Testis (tissue), 5 donors: ENCODE measurements around the gene PTPDC1. TPM values are rescaled to one million over a fixed set of nuclear protein-coding genes. Genes with fewer than 3 reads are reported as not detected.

ENCODE experiments used
- DNase-seq: peaks from one replicate; pipeline ENCODE4 v3.0.0-alpha.2; 2019
- H3K27ac ChIP-seq, 2 donors: fragments of 200-600 bp; sonication (generic); one replicate each; pipeline ENCODE4 v1.5.1; 2019
- H3K27me3 ChIP-seq: fragments of 200-600 bp; sonication (generic); one replicate; pipeline ENCODE4 v1.5.1; 2019
- H3K36me3 ChIP-seq: fragments of 200-600 bp; sonication (generic); one replicate; pipeline ENCODE4 v1.5.1; 2017; ENCODE audit warnings: low read depth; ENCODE audit errors: missing control alignments
- H3K4me1 ChIP-seq: fragments of 200-600 bp; sonication (generic); one replicate; pipeline ENCODE4 v1.5.1; 2019
- H3K4me3 ChIP-seq, 2 donors: fragments of 200-600 bp; sonication (generic); one replicate each; pipeline ENCODE4 v1.5.1; 2017 to 2019
- H3K9me3 ChIP-seq: fragments of 200-600 bp; sonication (generic); one replicate; pipeline ENCODE4 v1.5.1; 2017
- POLR2A ChIP-seq: fragments of 450-650 bp; IDR thresholded peaks from one replicate; pipeline ENCODE4 v1.6.1; 2017; ENCODE audit warnings: antibody characterized with exemption, mild to moderate bottlenecking, moderate library complexity
- WGBS, 2 donors: methylation state at CpG; one replicate each; pipeline ENCODE4 v1.1.5; 2018; 5-methylcytosine and 5-hydroxymethylcytosine counted together
- intact Hi-C: fragments of 100-400 bp; cut with DNase I; formaldehyde crosslinking; loops from one replicate; pipeline ENCODE4 v1.15.1; 2023; ENCODE audit warnings: low total_unique reads
- long read RNA-seq, 2 donors: transcript quantifications; one replicate each; lab custom pipeline, GENCODE V29; 2026
- polyA plus RNA-seq: library from polyadenylated mRNA; stranded (reverse); fragments of 350-450 nt; fragmentation: Illumina TruSeq; extraction: RNeasy Lipid Tissue Mini Kit (QIAGEN cat#74804); gene quantifications from one replicate; pipeline ENCODE4 v1.2.3, GENCODE V29; 2014; ENCODE audit warnings: low read depth, low replicate concordance; ENCODE audit not compliant: insufficient read depth
- total RNA-seq, 2 donors: library from RNA; depleted of rRNA; stranded (reverse); fragments of >200 nt; gene quantifications; one replicate each; pipeline ENCODE4 v1.2.3, GENCODE V29; 2016
- TF ChIP-seq, protein P1 (sequence below), 3 experiments: fragments of 450-650 bp in 2 of 3; fragments of 200-600 bp in 1 of 3; sonication (generic) in 1 of 3; IDR thresholded peaks; one replicate each; pipeline ENCODE4 v1.5.1; 2016 to 2019; ENCODE audit warnings: antibody characterized with exemption in 3 of 3, mild to moderate bottlenecking in 2 of 3, moderate library complexity in 1 of 3

Gene PTPDC1, protein sequence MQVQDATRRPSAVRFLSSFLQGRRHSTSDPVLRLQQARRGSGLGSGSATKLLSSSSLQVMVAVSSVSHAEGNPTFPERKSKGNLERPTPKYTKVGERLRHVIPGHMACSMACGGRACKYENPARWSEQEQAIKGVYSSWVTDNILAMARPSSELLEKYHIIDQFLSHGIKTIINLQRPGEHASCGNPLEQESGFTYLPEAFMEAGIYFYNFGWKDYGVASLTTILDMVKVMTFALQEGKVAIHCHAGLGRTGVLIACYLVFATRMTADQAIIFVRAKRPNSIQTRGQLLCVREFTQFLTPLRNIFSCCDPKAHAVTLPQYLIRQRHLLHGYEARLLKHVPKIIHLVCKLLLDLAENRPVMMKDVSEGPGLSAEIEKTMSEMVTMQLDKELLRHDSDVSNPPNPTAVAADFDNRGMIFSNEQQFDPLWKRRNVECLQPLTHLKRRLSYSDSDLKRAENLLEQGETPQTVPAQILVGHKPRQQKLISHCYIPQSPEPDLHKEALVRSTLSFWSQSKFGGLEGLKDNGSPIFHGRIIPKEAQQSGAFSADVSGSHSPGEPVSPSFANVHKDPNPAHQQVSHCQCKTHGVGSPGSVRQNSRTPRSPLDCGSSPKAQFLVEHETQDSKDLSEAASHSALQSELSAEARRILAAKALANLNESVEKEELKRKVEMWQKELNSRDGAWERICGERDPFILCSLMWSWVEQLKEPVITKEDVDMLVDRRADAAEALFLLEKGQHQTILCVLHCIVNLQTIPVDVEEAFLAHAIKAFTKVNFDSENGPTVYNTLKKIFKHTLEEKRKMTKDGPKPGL
- total RNA-seq (10 to 100 TPM; 32.3 to 35.0 TPM), polyA plus RNA-seq (18.3 TPM)
- long read RNA-seq, donor 1, full-length matches to known transcripts, result 2 of 2 reads
- long read RNA-seq, donor 1, partial matches to known transcripts, result 0 of 2 reads
- long read RNA-seq, donor 1, other reads (novel, unspliced or antisense), result 0 of 2 reads
- long read RNA-seq, donor 2, result 0 reads

DNA sequence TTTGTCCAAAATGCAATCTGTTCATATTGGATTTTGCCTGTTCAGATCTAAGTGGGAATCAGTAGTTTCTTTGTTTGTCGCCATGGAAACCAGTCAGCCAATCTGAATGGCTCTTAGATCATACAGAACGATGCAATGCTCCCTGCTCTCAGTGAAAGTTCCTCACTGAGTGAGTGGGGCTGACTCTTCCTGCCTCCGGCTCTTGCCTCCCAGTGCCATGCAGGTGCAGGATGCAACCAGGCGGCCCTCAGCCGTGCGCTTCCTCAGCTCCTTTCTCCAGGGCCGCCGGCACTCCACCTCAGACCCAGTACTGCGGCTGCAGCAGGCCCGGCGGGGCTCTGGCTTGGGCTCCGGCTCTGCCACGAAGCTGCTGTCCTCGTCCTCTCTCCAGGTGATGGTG lies at the start of gene PTPDC1:
TSS of gene PTPDC1 (plus strand) at position 151 of the 400 bp plus-strand sequence. CDS start at position 218, 67 bp downstream.
- Histone ChIP-seq H3K27me3 (no peaks in the 10 kb centered on the region), H3K36me3 (no peaks in the 10 kb centered on the region), H3K4me3 (no peak within 1 kb of the TSS), H3K27ac (peak within 1 kb of the TSS in 1 of 2 donors; percentile 64), H3K4me1 (peaks cover 30% of the 10 kb centered on the region), H3K9me3 (no peaks in the 10 kb centered on the region)
- intact Hi-C loops, result no loop called here
- TF ChIP-seq, protein P1, sequence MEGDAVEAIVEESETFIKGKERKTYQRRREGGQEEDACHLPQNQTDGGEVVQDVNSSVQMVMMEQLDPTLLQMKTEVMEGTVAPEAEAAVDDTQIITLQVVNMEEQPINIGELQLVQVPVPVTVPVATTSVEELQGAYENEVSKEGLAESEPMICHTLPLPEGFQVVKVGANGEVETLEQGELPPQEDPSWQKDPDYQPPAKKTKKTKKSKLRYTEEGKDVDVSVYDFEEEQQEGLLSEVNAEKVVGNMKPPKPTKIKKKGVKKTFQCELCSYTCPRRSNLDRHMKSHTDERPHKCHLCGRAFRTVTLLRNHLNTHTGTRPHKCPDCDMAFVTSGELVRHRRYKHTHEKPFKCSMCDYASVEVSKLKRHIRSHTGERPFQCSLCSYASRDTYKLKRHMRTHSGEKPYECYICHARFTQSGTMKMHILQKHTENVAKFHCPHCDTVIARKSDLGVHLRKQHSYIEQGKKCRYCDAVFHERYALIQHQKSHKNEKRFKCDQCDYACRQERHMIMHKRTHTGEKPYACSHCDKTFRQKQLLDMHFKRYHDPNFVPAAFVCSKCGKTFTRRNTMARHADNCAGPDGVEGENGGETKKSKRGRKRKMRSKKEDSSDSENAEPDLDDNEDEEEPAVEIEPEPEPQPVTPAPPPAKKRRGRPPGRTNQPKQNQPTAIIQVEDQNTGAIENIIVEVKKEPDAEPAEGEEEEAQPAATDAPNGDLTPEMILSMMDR (IDR thresholded peaks at IDR 0.05), result no peak
- TF ChIP-seq POLR2A, result no peak
- 71 to 77% methylated on average over 14 of the region's 14 CpGs for WGBS, 2 donors
- peak; percentile 74 for DNase-seq

DNA sequence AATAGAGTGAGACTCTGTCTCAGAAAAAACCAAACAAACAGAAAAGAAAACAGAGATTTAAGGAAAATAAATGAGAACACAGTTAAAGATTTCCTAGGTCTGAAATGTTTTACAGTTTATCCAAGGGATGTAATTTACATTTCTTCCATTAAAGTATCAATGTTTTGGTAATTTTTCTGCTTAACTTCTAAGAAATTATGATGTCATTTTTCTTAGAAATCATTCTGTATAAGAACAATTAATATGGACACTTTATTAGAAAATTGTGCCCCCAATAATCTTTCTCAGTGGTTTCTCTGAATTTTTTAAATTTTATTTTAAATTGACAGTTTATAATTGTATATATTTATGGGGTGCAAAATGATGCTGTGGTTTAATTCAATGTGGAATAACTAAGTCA lies 49.8 kb upstream of the PTPDC1 start:
- Histone ChIP-seq H3K36me3 (no peaks in the 10 kb centered on the region), H3K9me3 (no peaks in the 10 kb centered on the region), H3K4me3 (no peak overlapping the region), H3K4me1 (no peaks in the 10 kb centered on the region), H3K27me3 (no peaks in the 10 kb centered on the region), H3K27ac (no peak overlapping the region)
- intact Hi-C loops, result no loop called here
- TF ChIP-seq, protein P1 (IDR thresholded peaks at IDR 0.05), result no peak
- no peak for TF ChIP-seq POLR2A
- DNase-seq, result no peak

DNA sequence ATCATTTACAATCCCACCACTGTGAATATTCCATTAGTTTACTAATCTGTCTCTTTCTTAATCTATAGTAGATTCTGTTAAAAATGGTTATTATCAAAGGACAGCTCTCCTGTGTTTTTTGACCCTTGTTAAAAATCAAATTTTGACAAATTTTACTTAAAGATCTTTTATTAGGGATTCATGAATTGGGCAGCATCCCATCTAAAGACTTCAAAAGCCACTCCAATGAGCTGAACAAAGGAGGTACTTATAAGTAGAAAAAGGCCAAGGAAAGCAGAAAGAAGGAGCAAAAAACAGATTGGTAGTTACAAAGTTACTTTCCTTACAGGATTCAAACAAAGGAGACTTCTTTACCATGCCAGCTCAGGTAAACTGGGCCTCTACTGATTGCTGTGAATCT lies 44.5 kb upstream of the PTPDC1 start:
- no peak overlapping the region for H3K4me3 ChIP-seq
- no peaks in the 10 kb centered on the region for H3K27me3 ChIP-seq
- no peaks in the 10 kb centered on the region for H3K9me3 ChIP-seq
- H3K36me3 ChIP-seq, result no peaks in the 10 kb centered on the region
- no peak overlapping the region for H3K27ac ChIP-seq
- no peak for DNase-seq
- TF ChIP-seq POLR2A, result no peak
- TF ChIP-seq, protein P1 (IDR thresholded peaks at IDR 0.05), result no peak
- no peaks in the 10 kb centered on the region for H3K4me1 ChIP-seq
- intact Hi-C loops, result no loop called here

DNA sequence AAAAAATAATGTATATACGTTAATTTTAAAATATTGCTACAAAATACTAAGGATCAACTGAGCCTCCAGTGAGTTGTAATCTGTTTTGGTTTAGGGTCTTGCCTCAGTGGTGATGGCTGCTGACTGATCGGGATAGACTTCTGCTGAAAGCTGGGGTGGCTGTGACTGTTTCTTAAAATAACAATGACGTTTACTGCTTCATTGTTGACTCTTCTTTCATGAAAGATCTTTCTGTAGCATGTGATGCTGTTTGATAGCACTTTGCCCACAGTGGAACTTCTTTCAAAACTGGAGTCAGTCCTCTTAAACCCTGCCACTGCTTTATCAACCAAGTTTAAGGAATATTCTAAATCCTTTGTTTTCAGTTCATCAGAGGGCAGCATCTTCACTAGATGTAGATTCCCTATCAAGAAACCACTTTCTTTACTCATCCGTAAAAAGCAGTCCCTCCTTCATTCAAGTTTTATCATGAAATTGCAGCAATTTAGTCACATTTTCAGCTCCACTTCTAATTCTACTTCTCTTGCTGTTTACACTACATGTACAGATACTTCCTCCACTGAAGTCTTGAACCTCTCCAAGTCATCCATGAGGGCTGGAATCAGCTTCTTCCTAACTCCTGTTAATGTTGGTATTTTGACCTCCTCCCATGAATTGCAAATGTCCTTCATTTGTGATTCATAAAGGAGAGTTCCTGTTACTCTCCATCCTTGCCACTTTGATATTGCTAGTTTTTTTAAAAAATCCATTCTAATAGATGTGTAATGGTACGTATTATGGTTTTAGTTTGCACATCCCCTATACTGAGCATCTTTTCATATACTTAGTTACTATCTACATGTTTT lies 41.5 kb upstream of the PTPDC1 start:
- Histone ChIP-seq H3K27ac (no peak overlapping the region), H3K4me1 (no peaks in the 10 kb centered on the region), H3K4me3 (no peak overlapping the region), H3K9me3 (no peaks in the 10 kb centered on the region), H3K36me3 (no peaks in the 10 kb centered on the region), H3K27me3 (no peaks in the 10 kb centered on the region)
- WGBS, 2 donors, result 68 to 70% methylated on average over 5 of the region's 5 CpGs
- intact Hi-C loops, result no loop called here
- TF ChIP-seq, protein P1 (IDR thresholded peaks at IDR 0.05), result no peak
- no peak for TF ChIP-seq POLR2A
- no peak for DNase-seq
